Midbrain (tissue), 1 donor: Measurements from ENCODE around the gene GRIA3.

Experiments
- DNase-seq: peaks from one replicate; lab custom pipeline; 2025; lab: John Stamatoyannopoulos, UW

Gene GRIA3

GRCh38 chrX:123184219-123184865 is at the start of gene GRIA3:
GRIA3 (plus strand) TSS chrX:123184278; CDS start chrX:123184536, 258 bp downstream.
- no peak for DNase-seq

- no peak for DNase-seq
Measured at GRCh38 chrX:123138473-123138872, 45.6 kb upstream of the GRIA3 start.

DNA sequence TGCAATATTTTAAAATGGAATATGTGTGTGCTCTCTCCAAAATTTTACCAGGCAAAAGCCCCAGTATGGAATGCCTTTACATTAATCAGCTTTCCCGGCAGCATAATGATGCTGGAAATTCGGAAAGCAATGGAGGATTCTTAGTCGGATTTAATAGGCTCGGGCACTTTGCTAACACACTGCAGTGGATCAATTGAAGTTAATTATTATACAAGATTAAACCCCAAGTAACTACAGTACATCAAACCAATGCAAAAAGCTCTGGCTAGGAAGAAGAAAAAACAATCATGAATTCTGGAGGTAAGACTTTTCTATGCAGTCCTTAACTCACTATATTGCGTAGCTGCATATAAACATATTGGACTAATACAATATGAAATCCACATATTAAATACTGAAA is 43.6 kb upstream of the GRIA3 start:
- DNase-seq = no peak

DNA sequence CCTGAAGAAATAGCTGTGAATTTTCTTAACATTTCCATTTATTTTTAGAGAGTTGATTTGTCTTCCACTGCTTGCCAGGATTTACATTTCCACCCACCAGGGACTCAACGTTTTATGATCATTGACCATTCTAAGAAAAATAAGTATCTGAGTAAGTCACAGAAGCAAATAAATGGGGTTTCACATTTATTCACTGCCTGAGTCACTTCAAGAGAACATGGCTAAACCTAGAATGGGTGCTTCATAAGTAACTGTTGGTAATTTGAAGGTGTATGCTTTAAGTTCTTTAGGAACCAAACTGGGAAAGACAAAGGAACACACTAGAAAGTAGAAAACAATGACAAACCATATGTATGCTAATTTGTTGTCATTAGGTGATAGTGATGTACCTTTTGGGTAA is 43.2 kb upstream of the GRIA3 start:
- no peak for DNase-seq

DNA sequence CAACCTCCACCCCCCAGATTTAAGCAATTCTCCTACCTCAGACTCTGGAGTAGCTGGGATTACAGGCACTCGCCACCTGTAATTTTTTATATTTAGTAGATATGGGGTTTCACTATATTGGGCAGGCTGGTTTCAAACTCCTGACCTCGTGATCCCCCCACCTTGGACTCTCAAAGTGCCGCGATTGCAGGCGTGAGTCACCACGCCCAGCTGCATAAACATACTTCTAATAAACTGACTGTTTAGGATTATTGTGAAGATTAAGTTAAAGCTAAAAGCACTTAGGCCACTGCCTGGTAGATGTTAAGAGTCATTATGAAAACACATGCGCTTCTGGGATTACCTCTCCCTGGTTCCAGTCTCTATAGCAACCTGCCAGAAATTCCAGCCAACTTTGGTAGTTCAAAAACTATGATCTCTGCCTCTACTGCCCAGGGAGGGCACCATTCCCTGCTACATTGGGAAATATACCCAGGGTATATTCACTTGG is 30.2 kb upstream of the GRIA3 start:
- no peak for DNase-seq

DNA sequence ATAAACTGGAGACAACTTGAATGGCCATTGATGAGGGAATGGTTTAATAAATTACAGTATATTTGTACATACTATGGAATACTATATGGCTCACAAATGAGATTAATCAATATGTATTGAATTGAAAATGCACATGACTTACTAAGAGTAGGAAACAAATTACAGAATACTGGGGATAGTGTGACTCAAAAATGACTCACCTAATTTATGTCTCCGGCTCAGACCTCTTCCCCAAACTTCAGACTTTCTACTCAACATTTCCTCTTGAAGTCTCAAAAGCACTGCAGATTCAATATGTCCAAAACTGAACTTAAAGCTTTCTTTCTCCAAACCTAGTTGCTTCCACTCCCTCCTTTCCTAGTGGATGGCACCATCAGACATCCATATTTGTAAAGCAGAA is 28.8 kb upstream of the GRIA3 start:
- DNase-seq = no peak

GRCh38 chrX:123157586-123157985 is 26.5 kb upstream of the GRIA3 start:
- DNase-seq = no peak

- no peak for DNase-seq
Measured at GRCh38 chrX:123159403-123159802, 24.7 kb upstream of the GRIA3 start.

DNA sequence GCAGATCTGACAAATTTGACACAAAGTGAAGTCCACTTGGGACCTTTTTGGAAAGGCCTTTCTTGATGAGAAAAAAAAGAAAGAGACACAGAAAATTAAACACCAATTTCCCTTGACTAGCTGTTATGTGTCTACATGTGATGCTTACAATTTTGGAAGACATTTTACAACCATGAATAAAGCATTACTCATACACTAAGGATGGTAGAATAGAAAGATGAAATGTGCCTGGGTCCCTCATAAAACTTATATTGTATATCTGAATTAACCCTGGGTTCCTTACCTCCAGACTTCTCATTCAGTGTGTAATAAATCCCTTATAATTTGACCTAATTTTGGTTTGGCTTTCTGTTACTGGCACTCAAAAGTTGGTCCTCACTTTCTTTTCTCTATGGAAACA is 16.5 kb upstream of the GRIA3 start:
- DNase-seq = no peak

GRCh38 chrX:123169247-123169901 is 14.7 kb upstream of the GRIA3 start:
- DNase-seq = no peak

- DNase-seq = no peak
Measured at GRCh38 chrX:123170546-123170945, 13.5 kb upstream of the GRIA3 start.

GRCh38 chrX:123171781-123172180 is 12.3 kb upstream of the GRIA3 start:
- DNase-seq = no peak

GRCh38 chrX:123172869-123173268 is 11.2 kb upstream of the GRIA3 start:
- DNase-seq = no peak

GRCh38 chrX:123173833-123174232 is 10.2 kb upstream of the GRIA3 start:
- DNase-seq = no peak

- no peak for DNase-seq
Measured at GRCh38 chrX:123175366-123176122, 8.5 kb upstream of the GRIA3 start.

DNA sequence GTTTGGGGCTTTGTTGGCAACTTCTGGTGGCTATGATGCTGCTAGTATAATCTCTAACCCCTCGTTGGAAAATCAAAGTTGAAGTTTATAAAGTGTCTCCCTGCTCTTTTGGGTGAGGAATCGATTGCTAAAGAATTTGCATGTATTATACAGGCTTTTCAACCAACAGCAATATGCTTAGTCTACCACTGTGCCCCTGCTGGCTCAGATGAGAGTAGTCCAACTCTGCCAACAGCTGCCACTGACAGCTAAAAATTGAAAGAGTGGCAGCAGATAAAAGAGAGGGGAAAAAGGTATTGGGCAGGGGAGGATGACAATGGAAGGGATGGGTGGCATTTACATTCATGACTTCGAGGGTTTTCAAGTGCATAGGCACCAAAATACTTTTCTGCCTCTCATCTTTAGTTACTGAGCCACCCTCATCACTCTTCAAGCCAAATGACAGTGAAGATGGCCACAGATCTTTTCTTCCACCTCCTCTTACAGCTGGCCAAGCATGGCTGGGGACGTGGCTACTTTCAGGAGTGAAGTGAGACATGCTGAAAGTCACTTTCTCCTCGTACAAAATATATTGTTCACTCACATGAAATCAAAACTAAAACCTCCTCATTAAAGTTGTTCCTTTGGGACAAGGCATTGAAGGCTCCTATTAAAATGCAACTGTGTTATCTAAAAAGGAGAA is 2.7 kb upstream of the GRIA3 start:
- DNase-seq = no peak

GRCh38 chrX:123184866-123185276 is 793 bp downstream of the GRIA3 start:
- DNase-seq = no peak

GRCh38 chrX:123185721-123186120 is 1.6 kb downstream of the GRIA3 start:
- DNase-seq = no peak

DNA sequence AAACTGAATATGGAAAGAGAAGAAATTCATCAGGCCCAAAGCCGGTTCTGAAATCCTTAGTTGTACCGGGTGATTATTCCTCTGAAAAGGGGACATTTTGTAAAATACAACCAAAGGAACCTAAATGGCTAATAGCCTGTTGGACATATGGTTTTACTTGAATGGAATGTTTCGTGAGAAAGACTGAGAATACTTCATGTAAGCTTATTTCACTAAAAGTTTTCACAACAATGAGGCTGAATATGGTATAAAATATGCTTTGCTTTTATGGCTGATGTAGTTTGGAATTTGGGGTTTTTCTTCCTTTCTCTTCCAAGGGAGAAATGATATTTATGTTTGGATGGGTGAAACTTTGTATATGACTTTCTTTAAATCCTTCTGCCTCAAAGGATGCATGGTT is 2.7 kb downstream of the GRIA3 start:
- DNase-seq = no peak

GRCh38 chrX:123188081-123188480 is 4.0 kb downstream of the GRIA3 start:
- DNase-seq = no peak

- no peak for DNase-seq
Measured at GRCh38 chrX:123189338-123189737, 5.3 kb downstream of the GRIA3 start.

DNA sequence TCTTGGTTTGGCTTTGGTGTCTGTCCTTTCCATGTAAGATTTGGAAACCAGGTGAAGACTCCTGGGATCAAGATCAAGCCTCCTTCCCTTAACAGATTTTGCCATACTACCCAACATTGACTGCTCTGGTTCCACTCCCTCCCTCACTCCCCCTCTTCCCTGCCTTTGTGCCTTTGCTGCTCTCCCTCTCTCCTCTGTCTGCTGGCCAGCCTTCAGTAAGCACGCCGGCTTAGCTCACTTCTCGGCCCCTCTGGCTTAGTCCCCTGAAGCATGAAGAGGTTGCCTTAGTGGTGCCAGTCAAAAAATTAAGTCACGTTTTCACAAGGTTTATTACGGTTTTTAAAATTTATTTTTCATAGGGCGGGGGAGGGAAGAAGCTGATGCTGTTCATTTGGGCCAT is 6.0 kb downstream of the GRIA3 start:
- DNase-seq = no peak
